ENCODE results near the gene LDLRAD4. TPM values are rescaled to one million over a fixed set of nuclear protein-coding genes. Genes with fewer than 3 reads are reported as not detected.

LDLRAD4 gene
- total RNA-seq, 1 donor from 2014 or later = 20.4 TPM

DNA sequence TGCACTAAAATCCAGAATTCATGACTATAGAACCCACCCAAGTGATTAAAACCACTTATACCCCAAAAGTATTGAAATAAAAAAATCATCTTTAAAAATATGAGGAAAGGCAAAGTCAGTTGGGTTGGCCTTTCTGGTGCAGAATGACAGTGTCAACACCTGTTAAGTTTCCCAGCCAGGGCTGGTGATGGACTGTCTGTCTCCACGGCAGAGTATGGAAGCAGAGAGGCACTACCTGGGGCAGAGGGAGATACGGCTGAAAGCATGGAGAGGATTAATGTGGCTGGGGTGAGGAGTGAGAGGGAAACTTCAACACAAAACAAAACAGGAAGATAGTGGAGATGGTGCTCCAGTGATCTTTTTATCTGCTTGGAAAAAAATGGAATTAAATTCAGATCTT lies 292.0 kb downstream of the LDLRAD4 start:
- Mint-ChIP-seq H3K27ac (ENCODE audit: unreplicated experiment) (peak overlapping the region; percentile 16), H3K36me3 (ENCODE audit: unreplicated experiment) (no peaks in the 10 kb centered on the region), H3K9me3 (ENCODE audit: unreplicated experiment) (peaks cover 6% of the 10 kb centered on the region), H3K4me1 (ENCODE audit: unreplicated experiment) (peaks cover 7% of the 10 kb centered on the region), H3K4me3 (ENCODE audit: unreplicated experiment) (no peak overlapping the region), H3K27me3 (ENCODE audit: unreplicated experiment) (peaks cover 16% of the 10 kb centered on the region)
- DNase-seq (ENCODE audit: extremely low spot score, unreplicated experiment) = no peak
- TF ChIP-seq, protein P1, sequence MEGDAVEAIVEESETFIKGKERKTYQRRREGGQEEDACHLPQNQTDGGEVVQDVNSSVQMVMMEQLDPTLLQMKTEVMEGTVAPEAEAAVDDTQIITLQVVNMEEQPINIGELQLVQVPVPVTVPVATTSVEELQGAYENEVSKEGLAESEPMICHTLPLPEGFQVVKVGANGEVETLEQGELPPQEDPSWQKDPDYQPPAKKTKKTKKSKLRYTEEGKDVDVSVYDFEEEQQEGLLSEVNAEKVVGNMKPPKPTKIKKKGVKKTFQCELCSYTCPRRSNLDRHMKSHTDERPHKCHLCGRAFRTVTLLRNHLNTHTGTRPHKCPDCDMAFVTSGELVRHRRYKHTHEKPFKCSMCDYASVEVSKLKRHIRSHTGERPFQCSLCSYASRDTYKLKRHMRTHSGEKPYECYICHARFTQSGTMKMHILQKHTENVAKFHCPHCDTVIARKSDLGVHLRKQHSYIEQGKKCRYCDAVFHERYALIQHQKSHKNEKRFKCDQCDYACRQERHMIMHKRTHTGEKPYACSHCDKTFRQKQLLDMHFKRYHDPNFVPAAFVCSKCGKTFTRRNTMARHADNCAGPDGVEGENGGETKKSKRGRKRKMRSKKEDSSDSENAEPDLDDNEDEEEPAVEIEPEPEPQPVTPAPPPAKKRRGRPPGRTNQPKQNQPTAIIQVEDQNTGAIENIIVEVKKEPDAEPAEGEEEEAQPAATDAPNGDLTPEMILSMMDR (IDR thresholded peaks at IDR 0.05) = no peak

GRCh38 chr18:13511961-13512577 lies 293.5 kb downstream of the LDLRAD4 start:
- H3K27me3 Mint-ChIP-seq (ENCODE audit: unreplicated experiment) = peaks cover 16% of the 10 kb centered on the region
- TF ChIP-seq, protein P1 (IDR thresholded peaks at IDR 0.05) = no peak
- H3K9me3 Mint-ChIP-seq (ENCODE audit: unreplicated experiment) = peaks cover 6% of the 10 kb centered on the region
- no peaks in the 10 kb centered on the region for H3K36me3 Mint-ChIP-seq (ENCODE audit: unreplicated experiment)
- no peak overlapping the region for H3K4me3 Mint-ChIP-seq (ENCODE audit: unreplicated experiment)
- H3K27ac Mint-ChIP-seq (ENCODE audit: unreplicated experiment) = no peak overlapping the region
- peak; percentile 4 for DNase-seq (ENCODE audit: extremely low spot score, unreplicated experiment)
- H3K4me1 Mint-ChIP-seq (ENCODE audit: unreplicated experiment) = peaks cover 7% of the 10 kb centered on the region

GRCh38 chr18:13513021-13513420 lies 294.5 kb downstream of the LDLRAD4 start:
- peaks cover 16% of the 10 kb centered on the region for H3K27me3 Mint-ChIP-seq (ENCODE audit: unreplicated experiment)
- no peaks in the 10 kb centered on the region for H3K36me3 Mint-ChIP-seq (ENCODE audit: unreplicated experiment)
- peaks cover 13% of the 10 kb centered on the region for H3K9me3 Mint-ChIP-seq (ENCODE audit: unreplicated experiment)
- no peak overlapping the region for H3K27ac Mint-ChIP-seq (ENCODE audit: unreplicated experiment)
- peak; percentile 75 for DNase-seq (ENCODE audit: extremely low spot score, unreplicated experiment)
- H3K4me1 Mint-ChIP-seq (ENCODE audit: unreplicated experiment) = peaks cover 7% of the 10 kb centered on the region
- TF ChIP-seq, protein P1 (IDR thresholded peaks at IDR 0.05) = no peak
- no peak overlapping the region for H3K4me3 Mint-ChIP-seq (ENCODE audit: unreplicated experiment)

- no peak overlapping the region for H3K27ac Mint-ChIP-seq (ENCODE audit: unreplicated experiment)
- peak; percentile 19 for DNase-seq (ENCODE audit: extremely low spot score, unreplicated experiment)
- no peaks in the 10 kb centered on the region for H3K36me3 Mint-ChIP-seq (ENCODE audit: unreplicated experiment)
- H3K9me3 Mint-ChIP-seq (ENCODE audit: unreplicated experiment) = peaks cover 17% of the 10 kb centered on the region
- H3K4me1 Mint-ChIP-seq (ENCODE audit: unreplicated experiment) = peaks cover 7% of the 10 kb centered on the region
- TF ChIP-seq, protein P1 (IDR thresholded peaks at IDR 0.05) = no peak
- H3K27me3 Mint-ChIP-seq (ENCODE audit: unreplicated experiment) = peaks cover 16% of the 10 kb centered on the region
- no peak overlapping the region for H3K4me3 Mint-ChIP-seq (ENCODE audit: unreplicated experiment)
Measured at GRCh38 chr18:13513481-13513880, 294.9 kb downstream of the LDLRAD4 start.

DNA sequence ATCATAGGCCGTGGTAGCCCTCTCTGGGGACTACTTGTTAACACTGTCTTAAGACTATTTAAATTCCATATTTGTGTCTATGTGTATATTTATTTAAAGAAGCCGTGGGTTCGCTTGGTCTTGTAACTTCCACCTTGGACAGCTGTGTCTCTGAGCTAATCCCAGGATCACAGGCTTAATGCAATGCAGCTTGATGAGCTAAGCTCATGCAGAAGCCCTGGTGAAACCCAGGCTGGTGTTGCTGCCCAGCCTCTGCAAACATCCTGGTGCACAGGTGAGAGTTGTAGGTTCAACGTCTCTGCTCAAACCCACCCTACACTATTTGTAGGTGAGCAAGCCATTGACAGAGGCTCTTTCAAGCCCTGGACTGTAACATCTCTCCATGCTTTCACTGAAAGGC lies 296.0 kb downstream of the LDLRAD4 start:
- Mint-ChIP-seq H3K36me3 (ENCODE audit: unreplicated experiment) (no peaks in the 10 kb centered on the region), H3K27ac (ENCODE audit: unreplicated experiment) (no peak overlapping the region), H3K4me3 (ENCODE audit: unreplicated experiment) (no peak overlapping the region), H3K4me1 (ENCODE audit: unreplicated experiment) (peaks cover 7% of the 10 kb centered on the region), H3K9me3 (ENCODE audit: unreplicated experiment) (peaks cover 13% of the 10 kb centered on the region), H3K27me3 (ENCODE audit: unreplicated experiment) (peaks cover 9% of the 10 kb centered on the region)
- TF ChIP-seq, protein P1 (IDR thresholded peaks at IDR 0.05) = no peak
- peak; percentile 25 for DNase-seq (ENCODE audit: extremely low spot score, unreplicated experiment)
